Measurements from ENCODE around the gene DIDO1.
"Not testable (repeated sequence)": the region's sequence is repeated elsewhere in the genome, so short reads cannot be mapped to it uniquely, and the experiment has no call there.

DIDO1 gene

DNA sequence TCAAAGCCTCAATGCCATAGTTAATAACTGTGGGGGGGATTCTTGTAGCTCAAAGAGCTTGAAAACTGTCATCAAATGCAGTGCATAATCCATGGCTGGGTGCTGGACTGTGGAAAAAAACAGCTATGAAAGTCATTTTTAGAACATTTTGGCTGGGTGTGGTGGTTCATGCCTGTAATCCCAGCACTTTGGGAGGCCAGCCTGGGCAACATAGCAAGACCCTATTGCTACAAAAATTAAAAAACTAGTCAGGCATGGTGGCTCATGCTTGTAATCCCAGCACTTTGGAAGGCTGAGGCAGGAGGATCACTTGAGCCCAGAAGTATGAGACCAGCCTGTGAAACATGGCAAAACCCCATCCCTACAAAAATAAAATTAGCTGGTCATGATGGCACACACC lies 76.9 kb downstream of the DIDO1 start:
- DNase-seq (ENCODE audit: low spot score in 2 of 2) = no peak
- H3K9me3 Mint-ChIP-seq = no peaks in the 10 kb centered on the region
- no peaks in the 10 kb centered on the region for H3K4me1 Mint-ChIP-seq
- peak overlapping the region; percentile 43 for H3K27ac Mint-ChIP-seq
- H3K36me3 Mint-ChIP-seq = peaks cover 13% of the 10 kb centered on the region
- no peak for ATAC-seq
- no peak overlapping the region for H3K4me3 Mint-ChIP-seq

DNA sequence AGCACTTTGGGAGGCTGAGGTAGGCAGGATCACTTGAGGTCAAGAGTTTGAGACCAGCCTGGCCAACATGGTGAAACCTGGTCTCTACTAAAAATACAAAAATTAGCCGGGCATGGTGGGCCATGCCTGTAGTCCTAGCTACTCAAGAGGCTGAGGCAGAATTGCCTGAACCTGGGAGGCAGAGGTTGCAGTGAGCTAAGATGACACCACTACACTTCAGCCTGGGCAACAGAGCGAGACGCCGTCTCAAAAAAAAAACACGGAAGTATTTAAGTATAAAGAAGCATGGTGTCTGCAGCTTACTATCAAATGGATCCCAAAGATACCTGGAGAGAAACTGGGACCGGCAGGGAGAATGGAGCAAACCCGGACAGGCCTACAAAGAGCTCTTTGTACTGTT lies 77.4 kb downstream of the DIDO1 start:
- H3K27ac Mint-ChIP-seq; H3K4me3 Mint-ChIP-seq; ATAC-seq; H3K9me3 Mint-ChIP-seq; DNase-seq (ENCODE audit: low spot score in 2 of 2); H3K4me1 Mint-ChIP-seq: not testable (repeated sequence)
- H3K36me3 Mint-ChIP-seq = peaks cover 13% of the 10 kb centered on the region

DNA sequence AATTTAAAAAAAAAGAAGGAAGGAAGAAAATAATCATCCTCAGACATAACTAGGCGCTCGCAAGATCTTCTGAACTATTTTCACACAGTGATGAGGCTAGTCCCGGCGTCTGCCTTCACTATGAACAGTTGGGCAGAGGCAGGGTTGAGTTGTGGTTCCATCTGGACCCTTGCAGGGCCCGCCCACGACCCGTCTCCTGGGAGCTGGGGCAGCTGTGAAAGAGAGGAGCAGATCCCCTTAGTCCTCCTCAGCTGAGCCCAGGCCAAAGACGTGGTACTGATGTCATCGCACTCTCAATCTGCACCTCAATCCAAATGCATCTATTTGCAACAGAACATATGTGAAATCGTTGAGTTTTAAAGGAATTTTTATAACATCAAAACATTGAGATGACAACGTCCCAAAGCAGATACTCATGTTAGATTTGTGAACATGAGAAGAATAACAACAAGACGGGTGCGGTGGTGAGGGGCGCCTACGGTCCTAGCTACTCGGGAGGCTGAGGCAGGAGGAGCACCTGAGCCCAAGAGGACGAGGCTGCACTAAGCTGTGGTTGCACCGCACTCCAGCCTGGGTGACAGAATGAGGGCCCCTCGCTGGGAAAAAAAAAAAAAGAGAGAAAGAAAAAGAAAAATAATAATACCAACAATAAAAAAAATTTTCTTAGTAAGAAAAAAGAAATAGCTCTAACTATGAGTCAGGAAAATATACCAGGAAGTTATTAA lies 80.0 kb downstream of the DIDO1 start:
- H3K4me1 Mint-ChIP-seq = no peaks in the 10 kb centered on the region
- H3K9me3 Mint-ChIP-seq = no peaks in the 10 kb centered on the region
- no peak overlapping the region for H3K27ac Mint-ChIP-seq
- no peak overlapping the region for H3K4me3 Mint-ChIP-seq
- no peak for DNase-seq (ENCODE audit: low spot score in 2 of 2)
- H3K36me3 Mint-ChIP-seq = peaks cover 7% of the 10 kb centered on the region
- ATAC-seq = no peak

DNA sequence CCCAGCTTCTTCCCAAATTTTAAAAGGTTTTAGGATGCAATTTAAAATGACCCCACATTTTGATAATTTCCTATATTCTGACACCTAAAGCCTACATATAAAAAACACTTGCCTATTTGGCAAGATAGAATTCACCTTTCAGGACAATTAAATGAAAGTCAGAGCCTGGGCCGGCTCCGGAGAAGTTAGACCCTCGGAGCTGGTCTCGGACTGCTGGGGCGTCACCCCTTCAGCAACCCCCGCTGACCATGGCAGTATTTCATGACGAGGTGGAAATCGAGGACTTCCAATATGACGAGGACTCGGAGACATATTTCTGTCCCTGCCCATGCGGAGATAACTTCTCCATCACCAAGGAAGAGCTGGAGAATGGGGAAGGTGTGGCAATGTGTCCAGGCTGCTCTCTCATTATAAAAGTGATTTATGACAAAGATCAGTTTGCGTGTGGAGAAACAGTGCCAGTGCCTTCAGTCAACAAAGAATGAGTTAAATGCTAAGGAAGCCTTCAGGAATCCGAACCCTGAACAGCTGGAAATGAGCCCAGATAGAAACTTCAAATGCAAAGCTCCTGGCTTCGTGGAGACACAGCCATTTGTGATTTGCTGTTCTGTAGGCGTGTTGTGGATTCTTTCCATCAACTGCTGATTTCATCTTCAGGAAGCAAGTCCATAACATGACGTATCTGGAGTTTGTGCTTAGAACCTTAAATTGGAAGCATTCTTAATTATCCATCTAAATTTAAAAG lies 80.7 kb downstream of the DIDO1 start:
- no peaks in the 10 kb centered on the region for H3K9me3 Mint-ChIP-seq
- no peak for ATAC-seq
- H3K27ac Mint-ChIP-seq = no peak overlapping the region
- DNase-seq (ENCODE audit: low spot score in 2 of 2) = no peak
- H3K4me3 Mint-ChIP-seq = no peak overlapping the region
- peaks cover 7% of the 10 kb centered on the region for H3K36me3 Mint-ChIP-seq
- H3K4me1 Mint-ChIP-seq = no peaks in the 10 kb centered on the region

DNA sequence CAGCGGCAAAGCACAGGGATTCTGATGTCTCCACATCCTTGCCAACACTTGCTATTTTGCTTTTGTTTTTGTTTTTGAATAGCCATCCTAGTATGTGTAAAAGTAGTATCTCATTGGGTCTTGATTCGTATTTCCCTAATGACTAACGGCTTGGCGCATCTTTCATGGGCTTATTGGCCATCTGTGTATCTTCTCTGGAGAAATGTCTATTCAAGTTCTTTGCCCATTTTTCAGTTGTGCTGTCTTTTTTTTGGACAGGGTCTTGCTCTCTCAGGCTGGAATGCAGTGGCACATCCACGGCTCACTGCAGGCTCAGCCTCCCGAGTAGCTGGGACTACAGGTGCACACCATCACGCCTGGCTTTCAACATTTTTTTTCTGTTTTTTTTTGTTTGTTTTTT lies 82.1 kb downstream of the DIDO1 start:
- Mint-ChIP-seq H3K4me1 (no peaks in the 10 kb centered on the region), H3K4me3 (no peak overlapping the region), H3K27ac (no peak overlapping the region), H3K9me3 (no peaks in the 10 kb centered on the region), H3K36me3 (peaks cover 7% of the 10 kb centered on the region)
- DNase-seq (ENCODE audit: low spot score in 2 of 2) = no peak
- no peak for ATAC-seq

DNA sequence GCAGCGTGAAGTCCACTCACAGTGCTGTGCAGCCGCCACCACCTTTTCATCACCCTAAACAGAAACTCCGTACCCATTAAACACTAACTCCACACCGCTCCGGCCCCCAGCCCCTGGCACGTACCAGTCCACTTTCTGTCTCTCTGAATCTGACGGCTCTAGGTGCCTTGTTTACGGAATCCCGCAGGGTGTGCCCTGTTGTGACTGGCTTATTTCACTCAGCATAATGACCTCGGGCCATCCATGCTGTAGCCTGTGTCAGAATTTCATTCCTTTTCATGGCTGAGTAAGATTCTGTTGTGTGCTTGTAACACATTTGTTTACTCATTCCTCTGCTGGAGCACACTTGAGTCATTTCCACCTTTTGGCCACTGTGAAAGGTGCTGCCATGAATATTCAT lies 82.6 kb downstream of the DIDO1 start:
- Mint-ChIP-seq H3K4me3 (no peak overlapping the region), H3K4me1 (no peaks in the 10 kb centered on the region), H3K36me3 (peaks cover 7% of the 10 kb centered on the region), H3K27ac (no peak overlapping the region), H3K9me3 (no peaks in the 10 kb centered on the region)
- no peak for ATAC-seq
- DNase-seq (ENCODE audit: low spot score in 2 of 2) = no peak

DNA sequence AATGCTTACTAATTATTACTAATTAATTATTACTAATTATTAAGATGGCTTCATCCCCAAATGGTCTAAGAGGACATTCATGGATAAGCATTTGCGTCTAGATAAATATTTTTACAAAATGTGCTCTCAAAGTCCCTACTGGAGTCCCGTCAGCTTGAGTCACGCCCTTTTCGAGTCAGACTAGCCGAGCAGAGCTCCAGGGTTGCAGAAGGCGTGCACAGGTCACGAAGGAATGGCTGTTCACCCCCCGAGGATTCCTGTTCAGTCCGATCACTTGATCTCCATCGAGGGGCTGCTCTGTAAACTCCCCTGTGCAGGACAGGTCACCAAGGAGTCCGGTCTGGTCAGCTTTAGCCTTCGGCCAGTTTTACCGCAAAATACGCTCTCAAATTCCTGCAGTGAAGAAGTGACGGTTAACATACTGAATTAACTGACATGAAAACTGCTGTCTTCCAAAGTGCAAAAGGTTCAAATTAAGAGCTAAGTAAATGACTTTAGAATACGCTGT lies 84.5 kb downstream of the DIDO1 start:
- no peak for DNase-seq (ENCODE audit: low spot score in 2 of 2)
- H3K36me3 Mint-ChIP-seq = peaks cover 7% of the 10 kb centered on the region
- ATAC-seq = no peak
- H3K4me3 Mint-ChIP-seq = no peak overlapping the region
- H3K4me1 Mint-ChIP-seq = no peaks in the 10 kb centered on the region
- no peaks in the 10 kb centered on the region for H3K9me3 Mint-ChIP-seq
- H3K27ac Mint-ChIP-seq = no peak overlapping the region

DNA sequence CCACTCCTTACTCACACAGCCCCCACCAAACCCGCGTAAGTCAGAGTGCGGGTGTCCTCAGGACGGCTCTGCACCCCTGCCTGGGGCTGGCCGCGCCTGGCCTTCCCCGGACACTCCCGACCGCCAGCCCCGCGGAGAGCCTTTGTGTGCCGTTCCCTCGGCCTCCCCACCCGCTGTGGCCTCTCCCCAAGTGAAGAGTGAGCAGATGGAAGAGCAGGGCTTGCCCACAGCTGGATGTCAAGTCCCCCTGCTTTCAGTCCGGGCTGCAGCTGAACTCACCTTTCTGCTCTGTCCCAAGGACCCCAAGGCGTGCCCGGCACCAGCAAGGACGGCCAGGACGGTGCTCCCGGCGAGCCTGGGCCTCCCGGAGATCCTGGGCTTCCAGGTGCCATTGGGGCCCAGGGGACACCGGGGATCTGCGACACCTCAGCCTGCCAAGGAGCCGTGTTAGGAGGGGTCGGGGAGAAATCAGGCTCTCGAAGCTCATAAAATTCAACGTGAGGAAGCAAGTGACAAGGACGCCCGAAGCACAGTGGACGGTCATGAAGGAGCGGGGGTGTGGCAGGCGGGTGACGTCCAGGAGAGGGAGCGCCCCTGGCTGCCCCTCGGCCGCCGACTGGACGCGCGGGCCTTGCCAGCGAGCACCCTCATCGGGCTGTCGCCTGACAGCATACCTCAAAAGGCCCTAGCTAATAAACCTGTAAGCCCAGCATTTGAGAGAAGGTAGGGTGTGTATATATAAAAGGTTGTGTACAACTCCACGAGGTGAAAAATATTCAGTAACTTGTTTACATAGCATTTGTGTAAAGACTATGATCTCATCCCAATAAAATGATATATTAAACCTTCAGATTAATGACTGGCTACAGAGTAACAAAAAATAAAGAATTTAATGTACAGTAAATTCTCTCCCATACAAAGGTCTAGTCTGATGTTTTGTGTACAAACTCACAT lies 85.8 kb downstream of the DIDO1 start:
- no peaks in the 10 kb centered on the region for H3K4me1 Mint-ChIP-seq
- ATAC-seq = no peak

DNA sequence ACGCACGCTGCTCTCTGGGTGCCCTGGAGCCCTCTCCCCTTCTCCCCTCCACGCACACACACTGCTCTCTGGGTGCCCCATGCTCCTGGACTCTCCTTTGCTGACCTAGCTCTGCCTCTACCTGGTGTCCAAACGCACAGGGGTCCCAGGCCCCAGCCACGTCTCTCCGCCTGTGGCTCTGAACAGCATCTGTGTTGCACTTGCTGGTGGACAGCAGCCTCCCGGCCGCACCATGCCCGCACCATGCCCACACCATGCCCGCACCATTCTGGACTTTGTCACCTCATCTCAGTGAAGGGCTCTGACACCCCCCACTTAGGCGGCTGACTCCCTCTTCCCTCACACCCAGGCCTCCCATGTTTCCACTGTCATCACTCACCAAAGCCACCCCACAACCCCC lies 86.5 kb downstream of the DIDO1 start:
- Mint-ChIP-seq H3K9me3 (no peaks in the 10 kb centered on the region), H3K36me3 (no peaks in the 10 kb centered on the region), H3K27ac (no peak overlapping the region), H3K4me3 (no peak overlapping the region), H3K4me1 (no peaks in the 10 kb centered on the region)
- ATAC-seq = no peak
- DNase-seq (ENCODE audit: low spot score in 2 of 2) = no peak

More for the DNA sequence above, 85.8 kb downstream of the DIDO1 start:
- no peaks in the 10 kb centered on the region for H3K9me3 Mint-ChIP-seq
- no peak overlapping the region for H3K27ac Mint-ChIP-seq
- H3K4me3 Mint-ChIP-seq = no peak overlapping the region
- no peak for DNase-seq (ENCODE audit: low spot score in 2 of 2)
- no peaks in the 10 kb centered on the region for H3K36me3 Mint-ChIP-seq

DNA sequence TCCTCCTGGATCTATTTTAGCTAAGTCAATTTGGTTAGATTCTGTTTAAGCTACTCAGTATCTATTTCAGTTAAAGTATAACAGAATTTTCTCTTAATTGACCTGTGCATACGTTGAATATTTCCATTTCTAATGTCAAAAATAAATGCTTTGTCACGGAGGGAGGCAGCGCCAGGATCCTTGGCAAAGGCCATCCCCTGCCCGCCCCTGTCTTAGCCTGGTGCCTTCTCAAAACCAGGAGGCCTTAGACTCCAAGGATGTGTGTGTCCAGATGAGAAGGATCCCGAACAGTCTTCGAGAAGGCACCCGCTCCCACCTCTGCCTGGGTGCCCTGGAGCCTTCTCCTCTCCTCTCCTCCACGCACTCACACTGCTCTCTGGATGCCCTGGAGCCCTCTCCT lies 87.0 kb downstream of the DIDO1 start:
- ATAC-seq (no peak), DNase-seq (ENCODE audit: low spot score in 2 of 2) (no peak)
- Mint-ChIP-seq H3K4me1 (no peaks in the 10 kb centered on the region), H3K36me3 (no peaks in the 10 kb centered on the region), H3K4me3 (no peak overlapping the region), H3K9me3 (no peaks in the 10 kb centered on the region), H3K27ac (no peak overlapping the region)

DNA sequence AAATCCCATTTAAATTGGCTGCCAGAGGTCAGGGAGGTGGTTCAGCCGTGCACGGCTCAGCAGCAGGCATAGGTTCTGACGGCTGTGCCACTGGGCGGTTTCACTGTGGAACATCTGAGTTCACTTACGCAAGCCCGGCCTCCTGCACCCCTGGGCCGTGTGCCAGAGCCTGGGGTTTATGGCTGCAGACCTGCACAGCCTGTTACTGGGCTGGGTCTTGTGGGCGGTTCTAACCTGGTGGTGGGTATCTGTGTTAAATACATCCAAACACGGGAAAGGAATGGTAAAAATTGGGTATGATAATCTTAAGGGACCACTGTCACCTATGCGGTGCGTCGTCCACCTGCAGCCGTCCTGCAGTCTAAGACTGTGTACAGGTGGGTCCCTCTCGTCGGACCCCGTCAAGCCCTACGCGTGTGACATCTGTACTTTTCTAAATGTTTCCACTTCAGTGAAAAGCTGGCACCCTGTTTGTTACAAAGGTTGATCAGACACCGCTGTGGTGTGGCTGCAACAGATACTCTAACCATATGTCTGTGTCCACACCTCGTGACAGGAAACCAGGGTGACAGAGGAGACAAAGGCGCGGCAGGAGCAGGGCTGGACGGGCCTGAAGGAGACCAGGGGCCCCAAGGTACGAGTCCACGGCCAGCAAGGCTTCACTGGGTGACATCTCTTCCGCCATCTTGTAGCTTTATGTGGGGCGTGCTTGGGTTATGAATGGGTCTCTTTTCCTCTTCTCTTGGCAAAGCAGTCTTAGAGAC lies 88.0 kb downstream of the DIDO1 start:
- H3K9me3 Mint-ChIP-seq = no peaks in the 10 kb centered on the region
- no peak overlapping the region for H3K27ac Mint-ChIP-seq

DNA sequence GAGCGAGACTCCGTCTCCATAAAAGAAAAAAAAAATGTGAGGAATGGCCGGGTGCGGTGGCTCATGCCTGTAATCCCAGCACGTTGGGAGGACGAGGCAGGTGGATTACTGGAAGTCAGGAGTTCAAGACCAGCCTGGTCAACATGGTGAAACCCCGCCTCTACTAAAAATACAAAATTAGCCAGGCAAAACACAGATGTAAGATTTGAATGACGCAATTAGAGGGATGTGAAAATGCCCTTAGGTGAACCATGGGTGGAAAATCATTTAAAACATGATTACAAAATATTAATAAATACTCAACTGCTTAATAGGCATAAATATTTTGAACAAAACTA lies 88.5 kb downstream of the DIDO1 start:
- no peak for ATAC-seq
- no peaks in the 10 kb centered on the region for H3K9me3 Mint-ChIP-seq
- H3K4me3 Mint-ChIP-seq = no peak overlapping the region
- H3K36me3 Mint-ChIP-seq = no peaks in the 10 kb centered on the region
- no peak overlapping the region for H3K27ac Mint-ChIP-seq
- H3K4me1 Mint-ChIP-seq = no peaks in the 10 kb centered on the region
- no peak for DNase-seq (ENCODE audit: low spot score in 2 of 2)

More for the DNA sequence above, 88.0 kb downstream of the DIDO1 start:
- no peaks in the 10 kb centered on the region for H3K36me3 Mint-ChIP-seq
- DNase-seq (ENCODE audit: low spot score in 2 of 2) (no peak), ATAC-seq (no peak)
- no peak overlapping the region for H3K4me3 Mint-ChIP-seq
- no peaks in the 10 kb centered on the region for H3K4me1 Mint-ChIP-seq

DNA sequence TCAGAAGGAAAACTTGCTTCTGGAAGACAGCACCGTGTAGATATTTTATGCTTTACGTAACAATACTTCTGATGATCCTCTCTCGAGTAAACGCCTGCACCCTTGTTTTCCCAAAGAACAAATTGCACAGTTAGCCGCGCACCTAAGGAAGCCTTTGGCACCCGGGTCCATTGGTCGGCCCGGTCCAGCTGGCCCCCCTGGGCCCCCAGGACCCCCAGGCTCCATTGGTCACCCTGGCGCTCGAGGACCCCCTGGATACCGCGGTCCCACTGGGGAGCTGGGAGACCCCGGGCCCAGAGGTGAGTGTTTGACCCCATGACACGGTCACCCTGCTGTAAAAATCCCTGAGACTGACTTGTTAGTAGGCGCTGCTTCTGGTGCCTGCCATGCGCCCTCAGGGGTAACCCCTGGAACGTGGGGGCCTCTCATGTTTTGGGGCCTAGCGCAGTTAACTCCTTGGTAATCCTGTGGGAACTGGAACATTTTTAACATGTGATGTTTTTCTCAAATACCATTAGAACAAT lies 89.3 kb downstream of the DIDO1 start:
- Mint-ChIP-seq H3K27ac (no peak overlapping the region), H3K36me3 (no peaks in the 10 kb centered on the region), H3K4me3 (no peak overlapping the region), H3K4me1 (no peaks in the 10 kb centered on the region), H3K9me3 (no peaks in the 10 kb centered on the region)
- ATAC-seq (no peak), DNase-seq (ENCODE audit: low spot score in 2 of 2) (no peak)

DNA sequence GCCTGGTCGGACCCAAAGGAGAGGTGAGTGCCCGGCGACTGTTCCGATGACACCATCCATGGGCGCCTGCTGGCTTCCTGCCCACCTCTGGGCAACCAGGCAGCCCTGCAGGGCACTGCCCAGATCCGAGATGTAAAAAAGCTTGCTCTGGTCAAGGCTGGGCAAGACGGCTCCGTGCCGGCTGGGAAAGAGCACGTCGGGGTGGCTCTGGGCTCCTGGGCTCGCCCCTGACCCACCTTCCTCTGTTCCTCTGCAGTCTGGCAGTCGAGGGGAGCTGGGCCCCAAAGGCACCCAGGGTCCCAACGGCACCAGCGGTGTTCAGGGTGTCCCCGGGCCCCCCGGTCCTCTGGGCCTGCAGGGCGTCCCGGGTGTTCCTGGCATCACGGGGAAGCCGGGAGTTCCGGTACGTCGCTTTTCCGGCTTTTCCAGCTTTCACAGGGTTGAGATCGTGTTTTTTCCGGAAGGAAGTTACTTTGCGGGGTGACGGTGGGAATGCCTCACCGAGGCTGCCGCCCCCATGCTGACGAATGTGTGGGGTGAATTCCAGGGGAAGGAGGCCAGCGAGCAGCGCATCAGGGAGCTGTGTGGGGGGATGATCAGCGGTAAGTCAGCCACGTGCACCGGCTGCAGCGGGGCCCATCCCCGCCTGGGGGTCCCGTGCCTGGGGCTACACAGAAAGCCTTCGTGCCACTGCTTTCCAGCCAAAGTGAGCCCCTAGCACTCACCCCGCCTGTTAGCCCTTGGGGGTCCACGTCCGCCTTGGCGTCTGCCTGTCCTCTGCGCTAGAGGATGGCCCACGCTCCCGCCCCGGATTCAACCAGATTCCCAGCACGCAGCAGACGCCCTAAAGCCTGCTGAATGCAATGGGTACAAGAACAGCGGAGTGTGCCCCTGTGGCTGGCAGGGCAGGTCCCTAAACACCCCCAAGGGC lies 90.1 kb downstream of the DIDO1 start:
- Mint-ChIP-seq H3K4me3 (no peak overlapping the region), H3K9me3 (no peaks in the 10 kb centered on the region), H3K27ac (no peak overlapping the region), H3K4me1 (no peaks in the 10 kb centered on the region), H3K36me3 (no peaks in the 10 kb centered on the region)
- ATAC-seq (no peak), DNase-seq (ENCODE audit: low spot score in 2 of 2) (no peak)
